Testis (tissue), 3 donors: ENCODE data around the gene DNER. TPM values are rescaled to one million over a fixed set of nuclear protein-coding genes. Genes with fewer than 3 reads are reported as not detected.
A peak's percentile ranks its signal among the peaks of the same experiment; 100 is the strongest.
"Not testable (repeated sequence)": the region's sequence is repeated elsewhere in the genome, so short reads cannot be mapped to it uniquely, and the experiment has no call there.

ENCODE experiments used
- DNase-seq: peaks from one replicate; pipeline ENCODE4 v3.0.0-alpha.2; 2019
- H3K27ac ChIP-seq, 2 donors: fragments of 200-600 bp; sonication (generic); one replicate each; pipeline ENCODE4 v1.5.1; 2019
- H3K27me3 ChIP-seq: fragments of 200-600 bp; sonication (generic); one replicate; pipeline ENCODE4 v1.5.1; 2019
- H3K36me3 ChIP-seq: fragments of 200-600 bp; sonication (generic); one replicate; pipeline ENCODE4 v1.5.1; 2017; ENCODE audit warnings: low read depth; ENCODE audit errors: missing control alignments
- H3K4me1 ChIP-seq: fragments of 200-600 bp; sonication (generic); one replicate; pipeline ENCODE4 v1.5.1; 2019
- H3K4me3 ChIP-seq, 2 donors: fragments of 200-600 bp; sonication (generic); one replicate each; pipeline ENCODE4 v1.5.1; 2017 to 2019
- H3K9me3 ChIP-seq: fragments of 200-600 bp; sonication (generic); one replicate; pipeline ENCODE4 v1.5.1; 2017
- CTCF ChIP-seq, 3 experiments: fragments of 450-650 bp in 2 of 3; fragments of 200-600 bp in 1 of 3; sonication (generic) in 1 of 3; IDR thresholded peaks; one replicate each; pipeline ENCODE4 v1.5.1; 2016 to 2019; ENCODE audit warnings: antibody characterized with exemption in 3 of 3, mild to moderate bottlenecking in 2 of 3, moderate library complexity in 1 of 3
- POLR2A ChIP-seq: fragments of 450-650 bp; IDR thresholded peaks from one replicate; pipeline ENCODE4 v1.6.1; 2017; ENCODE audit warnings: antibody characterized with exemption, mild to moderate bottlenecking, moderate library complexity
- WGBS, 2 donors: methylation state at CpG; one replicate each; pipeline ENCODE4 v1.1.5; 2018; 5-methylcytosine and 5-hydroxymethylcytosine counted together
- intact Hi-C: fragments of 100-400 bp; cut with DNase I; formaldehyde crosslinking; loops from one replicate; pipeline ENCODE4 v1.15.1; 2023; ENCODE audit warnings: low total_unique reads
- polyA plus RNA-seq: library from polyadenylated mRNA; stranded (reverse); fragments of 350-450 nt; fragmentation: Illumina TruSeq; extraction: RNeasy Lipid Tissue Mini Kit (QIAGEN cat#74804); gene quantifications from one replicate; pipeline ENCODE4 v1.2.3, GENCODE V29; 2014; ENCODE audit warnings: low read depth, low replicate concordance; ENCODE audit not compliant: insufficient read depth
- total RNA-seq, 2 donors: library from RNA; depleted of rRNA; stranded (reverse); fragments of >200 nt; gene quantifications; one replicate each; pipeline ENCODE4 v1.2.3, GENCODE V29; 2016

Gene DNER
- total and polyA plus RNA-seq, 3 donors from 2014 or later, result 2.0 to 4.8 (median 2.9) TPM

- H3K27ac ChIP-seq, result peak overlapping the region in 1 of 2 donors; percentile 46
- no peak for DNase-seq
- no peaks in the 10 kb centered on the region for H3K9me3 ChIP-seq
- H3K4me3 ChIP-seq, result no peak overlapping the region
- H3K4me1 ChIP-seq, result no peaks in the 10 kb centered on the region
- H3K27me3 ChIP-seq, result no peaks in the 10 kb centered on the region
- no peaks in the 10 kb centered on the region for H3K36me3 ChIP-seq
- intact Hi-C loops, result no loop called here
- WGBS, 2 donors, result 73 to 79% methylated on average over 9 to 11 of the region's 11 CpGs
- TF ChIP-seq CTCF (IDR thresholded peaks at IDR 0.05), result no peak
- no peak for TF ChIP-seq POLR2A
Measured at GRCh38 chr2:229519655-229520430, 194.5 kb downstream of the DNER start.

- no peaks in the 10 kb centered on the region for H3K27me3 ChIP-seq
- DNase-seq, result no peak
- no peaks in the 10 kb centered on the region for H3K9me3 ChIP-seq
- H3K4me1 ChIP-seq, result no peaks in the 10 kb centered on the region
- intact Hi-C loops, result no loop called here
- H3K4me3 ChIP-seq, result no peak overlapping the region
- no peak overlapping the region for H3K27ac ChIP-seq
- TF ChIP-seq POLR2A, result no peak
- no peak for TF ChIP-seq CTCF (IDR thresholded peaks at IDR 0.05)
- 62 to 73% methylated on average over 2 of the region's 2 CpGs for WGBS, 2 donors
- H3K36me3 ChIP-seq, result no peaks in the 10 kb centered on the region
Measured at GRCh38 chr2:229514273-229514895, 200.0 kb downstream of the DNER start.

GRCh38 chr2:229511524-229511923, 202.8 kb downstream of the DNER start:
- H3K36me3 ChIP-seq, result no peaks in the 10 kb centered on the region
- 92 to 100% methylated on average over 1 of the region's 1 CpG for WGBS, 2 donors
- no peak overlapping the region for H3K27ac ChIP-seq
- TF ChIP-seq POLR2A (no peak), CTCF (IDR thresholded peaks at IDR 0.05) (no peak)
- no peaks in the 10 kb centered on the region for H3K4me1 ChIP-seq
- H3K9me3 ChIP-seq, result no peaks in the 10 kb centered on the region
- H3K4me3 ChIP-seq, result no peak overlapping the region
- no peak for DNase-seq
- no peaks in the 10 kb centered on the region for H3K27me3 ChIP-seq
- intact Hi-C loops, result no loop called here

- H3K36me3 ChIP-seq, H3K27me3 ChIP-seq, H3K4me3 ChIP-seq, H3K9me3 ChIP-seq, DNase-seq, H3K4me1 ChIP-seq, intact Hi-C loops, H3K27ac ChIP-seq: not testable (repeated sequence)
- 89 to 95% methylated on average over 4 of the region's 4 CpGs for WGBS, 2 donors
Measured at GRCh38 chr2:229506699-229507098, 207.7 kb downstream of the DNER start.

GRCh38 chr2:229501051-229501794, 213.1 kb downstream of the DNER start:
- TF ChIP-seq POLR2A (no peak), CTCF (IDR thresholded peaks at IDR 0.05) (no peak)
- 91 to 99% methylated on average over 2 of the region's 2 CpGs for WGBS, 2 donors
- Histone ChIP-seq H3K27me3 (no peaks in the 10 kb centered on the region), H3K36me3 (no peaks in the 10 kb centered on the region), H3K4me3 (no peak overlapping the region), H3K27ac (no peak overlapping the region), H3K9me3 (no peaks in the 10 kb centered on the region), H3K4me1 (no peaks in the 10 kb centered on the region)
- intact Hi-C loops, result no loop called here
- DNase-seq, result no peak
